Ovary (tissue), 3 donors: ENCODE results near the gene SPPL2A.

ENCODE experiments used
- CTCF ChIP-seq, 3 donors: fragments of 450-650 bp in 2 of 3; fragments of 200-600 bp in 1 of 3; IDR thresholded peaks; one replicate each; pipeline versions ENCODE4 v1.5.1 to v1.8.0; 2016 to 2022; ENCODE audit warnings: antibody characterized with exemption in 3 of 3, mild to moderate bottlenecking in 1 of 3
- POLR2A ChIP-seq: fragments of 450-650 bp; IDR thresholded peaks from one replicate; pipeline ENCODE4 v1.6.1; 2017; ENCODE audit warnings: antibody characterized with exemption, mild to moderate bottlenecking, moderate library complexity
- donor health status: DM: no; HTN: no; CAD: no.

- no peak for TF ChIP-seq CTCF (IDR thresholded peaks at IDR 0.05)
- TF ChIP-seq POLR2A = no peak
Measured at GRCh38 chr15:50685976-50686468, 79.5 kb downstream of the SPPL2A start.
